Suprapubic skin (tissue), 3 donors: Measurements from ENCODE around the gene BLOC1S4.

Source experiments
- EP300 ChIP-seq: sonication (generic); formaldehyde crosslinking; IDR thresholded peaks from one replicate; pipeline ENCODE4 v1.6.1; 2017; ENCODE audit warnings: antibody characterized with exemption
- TF ChIP-seq, protein P1 (sequence below), 2 donors: fragments of 200-600 bp in 1 of 2; fragments of 450-650 bp in 1 of 2; sonication (generic) in 1 of 2; IDR thresholded peaks; one replicate each; pipeline ENCODE4 v1.5.1; 2016 to 2019; ENCODE audit warnings: antibody characterized with exemption in 2 of 2, mild to moderate bottlenecking in 1 of 2, moderate library complexity in 1 of 2

DNA sequence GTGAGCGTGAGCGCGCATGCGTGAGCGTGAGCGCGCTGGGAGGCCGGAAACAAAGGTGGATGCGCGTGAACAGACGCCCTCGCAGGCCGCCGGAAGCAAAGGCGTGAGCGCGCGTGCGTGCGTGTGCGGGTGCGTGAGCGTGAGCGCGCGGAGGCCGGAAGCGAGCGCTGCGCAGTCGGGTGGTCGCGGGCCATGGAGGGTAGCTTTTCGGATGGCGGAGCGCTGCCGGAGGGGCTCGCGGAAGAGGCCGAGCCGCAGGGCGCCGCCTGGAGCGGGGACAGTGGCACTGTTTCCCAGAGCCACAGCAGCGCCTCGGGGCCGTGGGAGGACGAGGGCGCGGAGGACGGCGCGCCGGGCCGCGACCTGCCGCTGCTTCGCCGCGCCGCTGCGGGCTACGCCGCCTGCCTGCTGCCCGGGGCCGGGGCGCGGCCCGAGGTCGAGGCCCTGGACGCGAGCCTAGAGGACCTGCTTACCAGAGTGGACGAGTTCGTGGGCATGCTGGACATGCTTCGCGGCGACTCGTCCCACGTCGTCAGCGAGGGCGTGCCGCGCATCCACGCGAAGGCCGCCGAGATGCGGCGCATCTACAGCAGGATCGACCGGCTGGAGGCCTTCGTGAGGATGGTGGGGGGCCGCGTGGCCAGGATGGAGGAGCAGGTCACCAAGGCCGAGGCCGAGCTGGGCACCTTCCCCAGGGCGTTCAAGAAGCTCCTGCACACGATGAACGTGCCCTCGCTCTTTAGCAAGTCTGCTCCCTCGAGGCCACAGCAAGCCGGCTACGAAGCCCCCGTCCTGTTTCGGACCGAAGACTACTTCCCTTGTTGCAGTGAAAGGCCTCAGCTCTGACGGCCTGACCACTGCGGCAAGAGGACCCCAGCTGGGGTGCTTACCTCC lies at the start of gene BLOC1S4:
- TF ChIP-seq, protein P1, sequence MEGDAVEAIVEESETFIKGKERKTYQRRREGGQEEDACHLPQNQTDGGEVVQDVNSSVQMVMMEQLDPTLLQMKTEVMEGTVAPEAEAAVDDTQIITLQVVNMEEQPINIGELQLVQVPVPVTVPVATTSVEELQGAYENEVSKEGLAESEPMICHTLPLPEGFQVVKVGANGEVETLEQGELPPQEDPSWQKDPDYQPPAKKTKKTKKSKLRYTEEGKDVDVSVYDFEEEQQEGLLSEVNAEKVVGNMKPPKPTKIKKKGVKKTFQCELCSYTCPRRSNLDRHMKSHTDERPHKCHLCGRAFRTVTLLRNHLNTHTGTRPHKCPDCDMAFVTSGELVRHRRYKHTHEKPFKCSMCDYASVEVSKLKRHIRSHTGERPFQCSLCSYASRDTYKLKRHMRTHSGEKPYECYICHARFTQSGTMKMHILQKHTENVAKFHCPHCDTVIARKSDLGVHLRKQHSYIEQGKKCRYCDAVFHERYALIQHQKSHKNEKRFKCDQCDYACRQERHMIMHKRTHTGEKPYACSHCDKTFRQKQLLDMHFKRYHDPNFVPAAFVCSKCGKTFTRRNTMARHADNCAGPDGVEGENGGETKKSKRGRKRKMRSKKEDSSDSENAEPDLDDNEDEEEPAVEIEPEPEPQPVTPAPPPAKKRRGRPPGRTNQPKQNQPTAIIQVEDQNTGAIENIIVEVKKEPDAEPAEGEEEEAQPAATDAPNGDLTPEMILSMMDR (IDR thresholded peaks at IDR 0.05) = no peak
- no peak for TF ChIP-seq EP300
